ENCODE results near the gene ADM2.

GRCh38 chr22:50443801-50444625, 37.3 kb upstream of the ADM2 start:
- TF ChIP-seq MAX (IDR thresholded peaks at IDR 0.05; ENCODE audit: low read depth): no peak
- no peak for TF ChIP-seq CTCF (IDR thresholded peaks at IDR 0.05)

Data from SK-N-SH (cell line).